Fibroblast of the aortic adventitia (primary cell): ENCODE measurements around the gene DNAJC5G. TPM values are rescaled to one million over a fixed set of nuclear protein-coding genes. Genes with fewer than 3 reads are reported as not detected.

Experiments used
- DNase-seq: peaks from one replicate; pipeline ENCODE4 v3.0.0-alpha.2; 2010; ENCODE audit warnings: low read depth
- H3K4me3 ChIP-seq: 2 replicates; pipeline ENCODE4 v1.5.1; 2011; ENCODE audit warnings: low read depth, mild to moderate bottlenecking, control low read depth, low read length, moderate library complexity
- CTCF ChIP-seq: IDR thresholded peaks from 2 replicates; pipeline ENCODE4 v1.5.1; 2011; ENCODE audit warnings: mild to moderate bottlenecking, low read length, control low read depth, inconsistent platforms; ENCODE audit not compliant: insufficient read depth
- total RNA-seq: library from RNA; depleted of rRNA; stranded (reverse); fragments of >200 nt; gene quantifications from 2 replicates; pipeline ENCODE4 v1.2.3, GENCODE V29; 2012; ENCODE audit warnings: low replicate concordance

The DNAJC5G gene
- total RNA-seq, 1 donor = not detected

GRCh38 chr2:27250652-27251379, 24.4 kb upstream of the DNAJC5G start:
- DNase-seq = no peak
- TF ChIP-seq CTCF = no peak

DNA sequence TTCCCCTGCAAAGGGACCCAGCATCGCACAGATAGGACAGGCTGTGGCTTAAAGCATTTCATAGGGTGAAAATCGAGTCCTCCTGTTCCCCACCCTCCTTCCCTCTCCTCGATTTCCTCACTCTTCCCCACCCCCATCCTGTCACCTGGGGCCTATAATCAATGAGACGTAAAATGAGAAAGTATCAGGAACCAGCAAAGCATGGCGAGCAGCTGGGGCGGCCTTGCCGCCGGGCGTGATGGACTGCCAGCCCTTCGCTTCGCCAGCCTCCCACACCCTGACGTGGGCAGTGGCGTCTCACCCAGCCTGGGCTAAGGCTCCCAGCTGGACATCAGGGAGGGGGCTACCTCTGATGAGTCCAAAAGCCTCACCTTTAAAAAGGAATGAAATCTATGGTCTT, 23.5 kb upstream of the DNAJC5G start:
- H3K4me3 ChIP-seq = no peak overlapping the region
- DNase-seq = no peak
- no peak for TF ChIP-seq CTCF

More at GRCh38 chr2:27250652-27251379, 24.4 kb upstream of the DNAJC5G start:
- H3K4me3 ChIP-seq = no peak overlapping the region

GRCh38 chr2:27255187-27255586, 20.0 kb upstream of the DNAJC5G start:
- no peak for DNase-seq

GRCh38 chr2:27255660-27256059, 19.6 kb upstream of the DNAJC5G start:
- no peak for TF ChIP-seq CTCF

More at GRCh38 chr2:27255187-27255586, 20.0 kb upstream of the DNAJC5G start:
- TF ChIP-seq CTCF = no peak
- H3K4me3 ChIP-seq = no peak overlapping the region

GRCh38 chr2:27256855-27257454, 18.3 kb upstream of the DNAJC5G start:
- no peak for TF ChIP-seq CTCF
- no peak for DNase-seq
- no peak overlapping the region for H3K4me3 ChIP-seq

More at GRCh38 chr2:27255660-27256059, 19.6 kb upstream of the DNAJC5G start:
- DNase-seq = peak; percentile 72
- H3K4me3 ChIP-seq = no peak overlapping the region

DNA sequence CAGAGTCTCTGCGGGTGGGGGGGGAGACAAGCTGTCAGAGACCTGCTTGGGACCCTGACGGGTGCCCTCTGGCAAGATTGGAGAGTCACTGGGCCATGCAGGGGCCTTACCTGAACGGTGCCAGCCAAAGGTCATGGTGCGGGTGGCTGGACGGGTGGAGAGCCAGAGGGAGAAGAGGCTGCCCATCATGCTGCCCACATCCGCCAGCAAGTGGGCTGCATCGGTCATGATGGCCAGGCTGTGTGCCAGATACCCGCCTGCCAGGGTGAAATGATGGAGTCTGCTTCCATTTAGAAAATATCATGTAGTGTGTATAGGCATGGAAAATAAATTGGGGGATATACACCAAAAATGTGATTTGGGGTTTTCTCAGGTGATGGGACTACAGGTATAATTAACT, 17.2 kb upstream of the DNAJC5G start:
- no peak for DNase-seq
- no peak for TF ChIP-seq CTCF

More for the DNA sequence above, 17.2 kb upstream of the DNAJC5G start:
- H3K4me3 ChIP-seq = no peak overlapping the region
